Cardiac fibroblast (primary cell): ENCODE data around the gene GPR55.
A peak's percentile ranks its signal among the peaks of the same experiment; 100 is the strongest.

Experiments used
- DNase-seq, 2 donors: peaks; one replicate each; pipeline versions ENCODE4 v3.0.0 to v3.0.0-alpha.2; 2010; ENCODE audit warnings: low read depth in 2 of 2
- H3K4me3 ChIP-seq, 2 donors: replicated peaks in 1 of 2; 1 replicate in 1 of 2; 2 replicates in 1 of 2; pipeline ENCODE4 v1.5.1; 2011; ENCODE audit warnings: low read depth in 2 of 2, low read length in 2 of 2, mild to moderate bottlenecking in 2 of 2, moderate library complexity in 1 of 2
- CTCF ChIP-seq: IDR thresholded peaks from one replicate; pipeline ENCODE4 v1.5.1; 2011; ENCODE audit warnings: low read depth, mild to moderate bottlenecking, low read length, inconsistent platforms

GPR55 gene

DNA sequence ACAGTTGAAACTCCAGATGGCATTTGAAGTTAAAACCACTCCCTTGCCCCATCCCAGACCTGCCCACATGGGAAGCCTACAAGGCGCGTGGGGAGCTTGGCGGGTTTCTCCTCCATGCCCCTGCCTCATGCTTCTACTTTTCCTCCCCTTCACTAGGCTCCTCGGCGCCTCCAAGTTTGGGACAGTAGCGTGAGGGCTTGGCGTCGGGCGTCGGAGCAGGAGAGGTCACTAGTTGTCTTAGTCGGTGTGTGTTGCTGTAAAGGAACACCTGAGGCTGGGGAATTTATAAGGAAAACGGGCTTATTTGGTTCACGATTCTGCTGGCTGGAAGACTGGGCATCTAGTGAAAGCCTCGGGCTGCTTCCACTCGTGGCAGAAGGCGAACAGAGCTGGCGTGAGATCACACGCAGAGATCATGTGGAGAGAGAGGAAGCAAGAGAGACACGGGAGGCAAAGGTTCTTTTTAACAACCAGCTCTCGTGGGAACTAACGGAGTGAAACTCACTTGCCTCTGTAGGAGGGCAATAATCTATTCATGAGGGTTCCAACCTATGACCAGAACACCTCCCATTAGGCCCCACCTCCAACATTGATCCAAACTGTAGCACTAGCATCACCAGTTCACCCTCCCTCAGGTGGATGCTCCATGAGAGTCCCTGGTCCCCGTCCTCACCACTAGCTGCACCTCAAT lies 35.0 kb downstream of the GPR55 start:
- TF ChIP-seq CTCF: no peak
- no peak for DNase-seq
- no peak overlapping the region for H3K4me3 ChIP-seq

- H3K4me3 ChIP-seq: no peak overlapping the region
- TF ChIP-seq CTCF: no peak
- no peak for DNase-seq
Observed at GRCh38 chr2:230888824-230889400, 36.1 kb downstream of the GPR55 start.

GRCh38 chr2:230887342-230887741 lies 37.7 kb downstream of the GPR55 start:
- no peak for DNase-seq
- H3K4me3 ChIP-seq: no peak overlapping the region
- TF ChIP-seq CTCF: no peak

DNA sequence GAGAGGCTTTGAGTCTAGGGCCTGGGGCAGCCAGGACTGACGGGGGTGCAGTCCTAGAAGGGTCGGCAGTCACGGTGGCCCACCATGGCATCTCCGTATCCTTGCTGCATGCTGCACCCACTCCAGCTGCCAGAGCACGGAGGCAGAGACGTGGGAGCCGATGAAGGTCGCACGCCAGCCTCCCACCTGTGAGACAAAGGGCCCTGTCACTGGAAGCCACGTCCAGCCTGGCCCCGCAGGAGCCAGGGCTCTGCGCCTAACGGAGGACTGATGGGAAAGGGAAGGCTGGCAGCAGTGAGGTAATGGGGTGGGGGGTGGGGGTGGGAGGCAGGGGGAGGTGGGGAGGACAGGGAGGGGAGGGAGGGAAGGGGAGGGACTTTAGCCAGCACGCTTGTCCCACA lies 38.4 kb downstream of the GPR55 start:
- no peak overlapping the region for H3K4me3 ChIP-seq
- no peak for TF ChIP-seq CTCF
- no peak for DNase-seq

DNA sequence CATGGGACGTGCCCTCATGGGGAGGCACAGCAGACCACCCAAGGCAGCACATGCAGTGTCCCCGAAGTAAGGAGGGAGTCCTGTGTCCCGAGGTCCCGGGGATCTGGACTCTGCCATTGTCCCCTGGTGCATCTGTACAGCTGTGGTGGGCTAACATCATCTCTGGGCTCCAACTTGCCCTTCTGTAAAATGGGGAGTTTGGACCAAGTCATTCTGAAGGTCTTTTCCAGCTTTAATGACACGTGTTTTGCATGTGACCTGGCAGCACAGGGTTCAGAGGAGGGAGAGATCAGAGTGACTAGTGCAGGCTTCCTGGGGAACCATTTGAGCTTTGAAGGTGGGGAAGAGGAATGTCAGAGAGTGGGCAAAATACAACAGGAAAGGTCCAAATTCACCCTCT lies 38.8 kb downstream of the GPR55 start:
- no peak for TF ChIP-seq CTCF
- DNase-seq: no peak
- no peak overlapping the region for H3K4me3 ChIP-seq

GRCh38 chr2:230885463-230886130 lies 39.4 kb downstream of the GPR55 start:
- H3K4me3 ChIP-seq: no peak overlapping the region
- peak; percentile 34 to 73 for DNase-seq
- no peak for TF ChIP-seq CTCF
